HepG2 (cell line): ENCODE results near the gene METTL23. TPM values are rescaled to one million over a fixed set of nuclear protein-coding genes. Genes with fewer than 3 reads are reported as not detected.

Experiments used
- ADNP ChIP-seq: sonication (generic); formaldehyde crosslinking; IDR thresholded peaks from 2 replicates; pipeline ENCODE4 v1.4.0; 2020; ENCODE audit warnings: missing genetic modification reagents
- HES4 ChIP-seq: sonication (generic); formaldehyde crosslinking; IDR thresholded peaks from 2 replicates; pipeline ENCODE4 v1.9.0; 2021; ENCODE audit warnings: mild to moderate bottlenecking, missing genetic modification reagents, borderline replicate concordance
- KDM3A ChIP-seq: IDR thresholded peaks from 2 replicates; pipeline ENCODE4 v1.6.1; 2018; ENCODE audit warnings: low read depth, missing compliant biosample characterization
- MYNN ChIP-seq: sonication (generic); formaldehyde crosslinking; IDR thresholded peaks from 2 replicates; pipeline ENCODE4 v1.4.0; 2020; ENCODE audit warnings: mild to moderate bottlenecking, low read depth, missing genetic modification reagents
- NFATC3 ChIP-seq: sonication (generic); formaldehyde crosslinking; IDR thresholded peaks from 2 replicates; pipeline ENCODE4 v1.5.1; 2020; ENCODE audit warnings: mild to moderate bottlenecking, missing genetic modification reagents
- REXO4 ChIP-seq: sonication (generic); formaldehyde crosslinking; IDR thresholded peaks from 2 replicates; pipeline ENCODE4 v1.8.0; 2022; ENCODE audit warnings: missing genetic modification reagents, mild to moderate bottlenecking, borderline replicate concordance
- RFX1 ChIP-seq: fragments of 450-650 bp; IDR thresholded peaks from 2 replicates; pipeline ENCODE4 v1.6.1; 2017
- RFXANK ChIP-seq: IDR thresholded peaks from 2 replicates; pipeline ENCODE4 v1.6.1; 2016
- SKIL ChIP-seq: sonication (generic); formaldehyde crosslinking; IDR thresholded peaks from 2 replicates; pipeline ENCODE4 v1.8.0; 2022; ENCODE audit warnings: missing genetic modification reagents, mild to moderate bottlenecking, moderate library complexity, borderline replicate concordance
- ZNF501 ChIP-seq: sonication (generic); formaldehyde crosslinking; IDR thresholded peaks from 2 replicates; pipeline ENCODE4 v1.5.1; 2020; ENCODE audit warnings: mild to moderate bottlenecking, moderate library complexity, missing genetic modification reagents
- ZNF510 ChIP-seq: sonication (generic); formaldehyde crosslinking; IDR thresholded peaks from 2 replicates; pipeline ENCODE4 v1.4.0; 2020; ENCODE audit warnings: low read depth, mild to moderate bottlenecking, missing genetic modification reagents
- ZSCAN20 ChIP-seq: sonication (generic); formaldehyde crosslinking; IDR thresholded peaks from 2 replicates; pipeline ENCODE4 v1.4.0; 2020; ENCODE audit warnings: missing genetic modification reagents, mild to moderate bottlenecking, borderline replicate concordance
- polyA plus RNA-seq, 8 experiments: library from polyadenylated mRNA; depleted of rRNA in 3 of 8; stranded (reverse) in 7 of 8; unstranded in 1 of 8; fragments of >200 nt; fragmentation: Illumina TruSeq in 4 of 8; extraction: Trizol in 4 of 8; gene quantifications; 2 replicates each; pipeline versions ENCODE4 v1.2.1 to v1.2.3, GENCODE V29; 2011 to 2016; ENCODE audit warnings: low read depth in 4 of 8, missing spikeins in 1 of 8, mixed read lengths in 1 of 8; ENCODE audit not compliant: insufficient read depth in 1 of 8
- total RNA-seq, 5 experiments: library from RNA; depleted of rRNA; stranded (reverse); fragments of >200 nt; fragmentation: Illumina TruSeq; extraction: Trizol; gene quantifications; 2 replicates each; pipeline ENCODE4 v1.2.3, GENCODE V29; 2016; ENCODE audit warnings: low read depth in 1 of 5
- TF ChIP-seq, protein P1 (sequence below): sonication (generic); formaldehyde crosslinking; IDR thresholded peaks from 2 replicates; pipeline ENCODE4 v1.5.1; 2020; ENCODE audit warnings: mild to moderate bottlenecking, missing genetic modification reagents
- TF ChIP-seq, protein P2 (sequence below): sonication (generic); formaldehyde crosslinking; IDR thresholded peaks from 2 replicates; pipeline ENCODE4 v1.9.0; 2022; ENCODE audit warnings: missing genetic modification reagents, mild to moderate bottlenecking, borderline replicate concordance
- TF ChIP-seq, protein P3 (sequence below): sonication (generic); formaldehyde crosslinking; IDR thresholded peaks from 2 replicates; pipeline ENCODE4 v1.4.0; 2020; ENCODE audit warnings: missing genetic modification reagents
- TF ChIP-seq, protein P4 (sequence below): sonication (generic); formaldehyde crosslinking; conservative IDR thresholded peaks from 2 replicates; pipeline ENCODE4 v1.8.0; 2022; ENCODE audit warnings: missing genetic modification reagents
- TF ChIP-seq, protein P5 (sequence below): IDR thresholded peaks from 2 replicates; pipeline ENCODE4 v1.6.1; 2016

The METTL23 gene
- total and polyA plus RNA-seq, 2 of the 13 experiments (the other 11 are each of a cell fraction or from before 2014, with no cell fraction given): 39.9 to 104 TPM

DNA sequence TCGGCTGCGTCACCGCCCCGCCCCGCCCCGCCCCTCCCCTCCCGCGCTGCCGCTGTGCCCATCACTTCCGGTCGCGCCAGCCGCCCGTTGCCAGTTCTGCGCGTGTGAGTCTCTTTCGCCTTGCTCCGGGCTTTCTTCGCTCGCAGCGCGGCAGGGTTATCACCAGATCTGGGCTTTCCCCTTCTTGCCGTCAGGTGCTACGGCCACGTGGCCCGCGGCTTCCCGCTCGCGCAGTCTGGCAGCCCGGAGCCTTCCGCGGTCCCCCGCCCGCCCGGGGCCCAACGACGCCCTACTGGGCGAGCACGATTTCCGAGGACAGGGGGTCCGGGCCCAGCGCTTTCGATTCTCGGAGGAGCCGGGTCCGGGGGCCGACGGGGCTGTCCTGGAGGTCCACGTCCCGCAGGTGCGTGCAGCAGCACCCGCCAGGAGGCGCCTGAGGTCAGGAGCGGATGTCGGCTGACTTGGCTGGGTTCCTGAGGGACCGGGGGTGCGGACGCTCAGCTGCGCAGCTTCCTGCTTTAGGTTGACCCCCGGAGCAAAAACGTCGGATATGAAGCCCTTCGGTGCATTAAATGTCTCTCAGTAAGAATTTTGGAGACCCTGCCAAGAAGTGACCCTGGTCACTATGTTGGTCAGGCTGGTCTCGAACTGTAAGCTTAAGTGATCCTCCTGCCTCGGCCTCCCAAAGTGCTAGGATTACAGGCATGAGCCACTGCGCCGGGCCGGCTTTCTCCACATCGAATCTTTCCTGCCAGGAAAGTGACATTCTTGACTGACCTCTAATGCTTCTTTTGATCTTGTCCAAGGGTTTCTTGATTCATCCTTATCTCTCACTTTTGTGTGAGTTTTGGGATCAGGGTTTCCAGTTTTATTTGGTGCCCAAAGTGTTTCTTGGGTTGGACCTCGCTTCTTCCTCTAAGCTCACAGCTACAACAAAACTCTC is at the start of gene METTL23 (continued):
- no peak for TF ChIP-seq ZSCAN20 (CRISPR knock-in tag)
- TF ChIP-seq SKIL (CRISPR knock-in tag): peak; percentile 66
- TF ChIP-seq, protein P1, sequence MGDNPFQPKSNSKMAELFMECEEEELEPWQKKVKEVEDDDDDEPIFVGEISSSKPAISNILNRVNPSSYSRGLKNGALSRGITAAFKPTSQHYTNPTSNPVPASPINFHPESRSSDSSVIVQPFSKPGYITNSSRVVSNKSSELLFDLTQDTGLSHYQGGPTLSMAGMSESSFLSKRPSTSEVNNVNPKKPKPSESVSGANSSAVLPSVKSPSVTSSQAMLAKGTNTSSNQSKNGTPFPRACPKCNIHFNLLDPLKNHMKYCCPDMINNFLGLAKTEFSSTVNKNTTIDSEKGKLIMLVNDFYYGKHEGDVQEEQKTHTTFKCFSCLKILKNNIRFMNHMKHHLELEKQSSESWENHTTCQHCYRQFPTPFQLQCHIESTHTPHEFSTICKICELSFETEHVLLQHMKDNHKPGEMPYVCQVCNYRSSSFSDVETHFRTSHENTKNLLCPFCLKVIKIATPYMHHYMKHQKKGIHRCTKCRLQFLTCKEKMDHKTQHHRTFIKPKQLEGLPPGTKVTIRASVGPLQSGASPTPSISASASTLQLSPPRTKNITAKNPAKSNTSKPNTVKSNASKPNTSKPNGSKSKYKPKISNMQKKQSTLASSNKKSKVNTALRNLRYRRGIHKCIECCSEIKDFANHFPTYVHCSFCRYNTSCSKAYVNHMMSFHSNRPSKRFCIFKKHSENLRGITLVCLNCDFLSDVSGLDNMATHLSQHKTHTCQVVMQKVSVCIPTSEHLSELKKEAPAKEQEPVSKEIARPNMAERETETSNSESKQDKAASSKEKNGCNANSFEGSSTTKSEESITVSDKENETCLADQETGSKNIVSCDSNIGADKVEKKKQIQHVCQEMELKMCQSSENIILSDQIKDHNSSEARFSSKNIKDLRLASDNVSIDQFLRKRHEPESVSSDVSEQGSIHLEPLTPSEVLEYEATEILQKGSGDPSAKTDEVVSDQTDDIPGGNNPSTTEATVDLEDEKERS: no peak
- TF ChIP-seq ADNP (CRISPR knock-in tag): no peak
- TF ChIP-seq MYNN: 0 out of 2 replicates have a peak, but pooled peaks have one; percentile 24
- peak; percentile 88; the same call in 1 of the 2 replicates for TF ChIP-seq ZNF510 (CRISPR knock-in tag)
- TF ChIP-seq, protein P2, sequence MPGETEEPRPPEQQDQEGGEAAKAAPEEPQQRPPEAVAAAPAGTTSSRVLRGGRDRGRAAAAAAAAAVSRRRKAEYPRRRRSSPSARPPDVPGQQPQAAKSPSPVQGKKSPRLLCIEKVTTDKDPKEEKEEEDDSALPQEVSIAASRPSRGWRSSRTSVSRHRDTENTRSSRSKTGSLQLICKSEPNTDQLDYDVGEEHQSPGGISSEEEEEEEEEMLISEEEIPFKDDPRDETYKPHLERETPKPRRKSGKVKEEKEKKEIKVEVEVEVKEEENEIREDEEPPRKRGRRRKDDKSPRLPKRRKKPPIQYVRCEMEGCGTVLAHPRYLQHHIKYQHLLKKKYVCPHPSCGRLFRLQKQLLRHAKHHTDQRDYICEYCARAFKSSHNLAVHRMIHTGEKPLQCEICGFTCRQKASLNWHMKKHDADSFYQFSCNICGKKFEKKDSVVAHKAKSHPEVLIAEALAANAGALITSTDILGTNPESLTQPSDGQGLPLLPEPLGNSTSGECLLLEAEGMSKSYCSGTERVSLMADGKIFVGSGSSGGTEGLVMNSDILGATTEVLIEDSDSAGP: no peak; the same call in 1 of the 2 replicates
- TF ChIP-seq RFX1: no peak
- TF ChIP-seq, protein P3, sequence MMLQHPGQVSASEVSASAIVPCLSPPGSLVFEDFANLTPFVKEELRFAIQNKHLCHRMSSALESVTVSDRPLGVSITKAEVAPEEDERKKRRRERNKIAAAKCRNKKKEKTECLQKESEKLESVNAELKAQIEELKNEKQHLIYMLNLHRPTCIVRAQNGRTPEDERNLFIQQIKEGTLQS (CRISPR knock-in tag): no peak
- peak; percentile 82 for TF ChIP-seq ZNF501 (CRISPR knock-in tag)
- TF ChIP-seq REXO4 (CRISPR knock-in tag): no peak
- TF ChIP-seq HES4 (CRISPR knock-in tag): peak; percentile 20; the same call in 1 of the 2 replicates
- TF ChIP-seq, protein P4, sequence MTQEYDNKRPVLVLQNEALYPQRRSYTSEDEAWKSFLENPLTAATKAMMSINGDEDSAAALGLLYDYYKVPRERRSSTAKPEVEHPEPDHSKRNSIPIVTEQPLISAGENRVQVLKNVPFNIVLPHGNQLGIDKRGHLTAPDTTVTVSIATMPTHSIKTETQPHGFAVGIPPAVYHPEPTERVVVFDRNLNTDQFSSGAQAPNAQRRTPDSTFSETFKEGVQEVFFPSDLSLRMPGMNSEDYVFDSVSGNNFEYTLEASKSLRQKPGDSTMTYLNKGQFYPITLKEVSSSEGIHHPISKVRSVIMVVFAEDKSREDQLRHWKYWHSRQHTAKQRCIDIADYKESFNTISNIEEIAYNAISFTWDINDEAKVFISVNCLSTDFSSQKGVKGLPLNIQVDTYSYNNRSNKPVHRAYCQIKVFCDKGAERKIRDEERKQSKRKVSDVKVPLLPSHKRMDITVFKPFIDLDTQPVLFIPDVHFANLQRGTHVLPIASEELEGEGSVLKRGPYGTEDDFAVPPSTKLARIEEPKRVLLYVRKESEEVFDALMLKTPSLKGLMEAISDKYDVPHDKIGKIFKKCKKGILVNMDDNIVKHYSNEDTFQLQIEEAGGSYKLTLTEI: no peak
- TF ChIP-seq, protein P5, sequence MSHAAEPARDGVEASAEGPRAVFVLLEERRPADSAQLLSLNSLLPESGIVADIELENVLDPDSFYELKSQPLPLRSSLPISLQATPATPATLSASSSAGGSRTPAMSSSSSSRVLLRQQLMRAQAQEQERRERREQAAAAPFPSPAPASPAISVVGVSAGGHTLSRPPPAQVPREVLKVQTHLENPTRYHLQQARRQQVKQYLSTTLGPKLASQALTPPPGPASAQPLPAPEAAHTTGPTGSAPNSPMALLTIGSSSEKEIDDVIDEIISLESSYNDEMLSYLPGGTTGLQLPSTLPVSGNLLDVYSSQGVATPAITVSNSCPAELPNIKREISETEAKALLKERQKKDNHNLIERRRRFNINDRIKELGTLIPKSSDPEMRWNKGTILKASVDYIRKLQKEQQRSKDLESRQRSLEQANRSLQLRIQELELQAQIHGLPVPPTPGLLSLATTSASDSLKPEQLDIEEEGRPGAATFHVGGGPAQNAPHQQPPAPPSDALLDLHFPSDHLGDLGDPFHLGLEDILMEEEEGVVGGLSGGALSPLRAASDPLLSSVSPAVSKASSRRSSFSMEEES: peak; percentile 32; the same call in 1 of the 2 replicates
- no peak for TF ChIP-seq NFATC3 (CRISPR knock-in tag)
- no peak for TF ChIP-seq KDM3A (CRISPR knock-in tag)
- no peak for TF ChIP-seq RFXANK (CRISPR knock-in tag)
